ENCODE results near the gene SRC.

DNA sequence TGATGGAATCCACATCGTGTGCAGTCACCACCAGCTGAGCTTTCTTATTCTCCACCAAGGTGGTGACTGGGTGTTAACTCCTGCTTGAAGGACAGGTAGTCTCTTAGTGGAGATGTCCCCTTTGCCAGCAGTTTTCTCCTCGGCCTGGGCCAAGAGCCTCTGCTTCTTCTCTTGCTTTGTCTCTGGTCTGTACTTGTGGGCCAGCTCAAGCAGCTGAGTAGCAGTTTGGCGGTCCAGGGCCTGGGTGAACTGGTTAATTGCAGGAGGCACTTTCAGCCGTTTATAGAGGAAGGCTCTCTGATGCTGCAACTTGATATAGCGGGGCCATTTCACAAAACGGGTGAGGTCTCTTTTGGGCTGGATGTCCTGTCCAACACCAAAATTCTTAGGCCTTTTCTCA is 99.1 kb downstream of the SRC start:
- no peak for TF ChIP-seq POLR2A (IDR thresholded peaks at IDR 0.05)
- TF ChIP-seq, protein P1, sequence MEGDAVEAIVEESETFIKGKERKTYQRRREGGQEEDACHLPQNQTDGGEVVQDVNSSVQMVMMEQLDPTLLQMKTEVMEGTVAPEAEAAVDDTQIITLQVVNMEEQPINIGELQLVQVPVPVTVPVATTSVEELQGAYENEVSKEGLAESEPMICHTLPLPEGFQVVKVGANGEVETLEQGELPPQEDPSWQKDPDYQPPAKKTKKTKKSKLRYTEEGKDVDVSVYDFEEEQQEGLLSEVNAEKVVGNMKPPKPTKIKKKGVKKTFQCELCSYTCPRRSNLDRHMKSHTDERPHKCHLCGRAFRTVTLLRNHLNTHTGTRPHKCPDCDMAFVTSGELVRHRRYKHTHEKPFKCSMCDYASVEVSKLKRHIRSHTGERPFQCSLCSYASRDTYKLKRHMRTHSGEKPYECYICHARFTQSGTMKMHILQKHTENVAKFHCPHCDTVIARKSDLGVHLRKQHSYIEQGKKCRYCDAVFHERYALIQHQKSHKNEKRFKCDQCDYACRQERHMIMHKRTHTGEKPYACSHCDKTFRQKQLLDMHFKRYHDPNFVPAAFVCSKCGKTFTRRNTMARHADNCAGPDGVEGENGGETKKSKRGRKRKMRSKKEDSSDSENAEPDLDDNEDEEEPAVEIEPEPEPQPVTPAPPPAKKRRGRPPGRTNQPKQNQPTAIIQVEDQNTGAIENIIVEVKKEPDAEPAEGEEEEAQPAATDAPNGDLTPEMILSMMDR (IDR thresholded peaks at IDR 0.05), result no peak

Measured in thyroid gland (tissue), 4 donors.